IMR-90 (cell line): Measurements from ENCODE around the gene PAGE4. TPM values are rescaled to one million over a fixed set of nuclear protein-coding genes. Genes with fewer than 3 reads are reported as not detected.

Experiments
- ATAC-seq: fragments of 200-7000 bp; cut with Tn5 transposase; 2 replicates; pipeline ENCODE4 v1.9.1; 2020; ENCODE audit warnings: low read depth, mild to moderate bottlenecking, moderate library complexity
- BruUV-seq: library from RNA; stranded (reverse); fragments of 400-500 nt; replicated peaks from 2 replicates; lab custom pipeline; 2021; lab: Mats Ljungman, UMichigan
- CTCF ChIA-PET: fragments of 300-600 bp; formaldehyde crosslinking; extraction: SDS; loops from one replicate; lab custom pipeline; 2021; ENCODE audit warnings: antibody characterized with exemption; lab: Yijun Ruan, JAX
- POLR2A ChIA-PET: fragments of 300-600 bp; sonication (Branson Sonifier 250); formaldehyde crosslinking; loops from one replicate; lab custom pipeline; 2022; ENCODE audit warnings: antibody characterized with exemption; ENCODE audit not compliant: unreplicated experiment; lab: Charles Lee
- DNase-seq: peaks from one replicate; pipeline ENCODE4 v3.0.0; 2013
- H2AFZ ChIP-seq: replicated peaks from 2 replicates; pipeline ENCODE3; 2013; ENCODE audit warnings: low read length, mild to moderate bottlenecking; ENCODE audit not compliant: poor library complexity
- H2AK5ac ChIP-seq: 2 replicates; pipeline ENCODE4 v1.6.1; 2013; ENCODE audit warnings: low read depth, low read length, inconsistent platforms
- H2AK9ac ChIP-seq: replicated peaks from 2 replicates; pipeline ENCODE3; 2013; ENCODE audit warnings: mild to moderate bottlenecking, low read depth, low read length, moderate library complexity; ENCODE audit not compliant: poor library complexity
- H2BK120ac ChIP-seq: 2 replicates; pipeline ENCODE4 v1.6.1; 2013; ENCODE audit warnings: low read depth, low read length, inconsistent platforms
- H2BK15ac ChIP-seq: 3 replicates; pipeline ENCODE4 v1.6.1; 2013; ENCODE audit warnings: low read depth, low read length, inconsistent platforms
- H2BK20ac ChIP-seq: 2 replicates; pipeline ENCODE4 v1.6.1; 2013; ENCODE audit warnings: low read depth, mild to moderate bottlenecking, inconsistent platforms, low read length, moderate library complexity
- H2BK5ac ChIP-seq: 2 replicates; pipeline ENCODE4 v1.6.1; 2013; ENCODE audit warnings: mild to moderate bottlenecking, low read depth, low read length, inconsistent platforms; ENCODE audit not compliant: poor library complexity, severe bottlenecking
- H3K14ac ChIP-seq: replicated peaks from 2 replicates; pipeline ENCODE4 v1.6.1; 2013; ENCODE audit warnings: low read depth, low read length, inconsistent platforms
- H3K18ac ChIP-seq: 2 replicates; pipeline ENCODE4 v1.6.1; 2013; ENCODE audit warnings: low read depth, low read length, control low read depth
- H3K23ac ChIP-seq: 2 replicates; pipeline ENCODE4 v1.6.1; 2013; ENCODE audit warnings: low read depth, low read length, inconsistent platforms
- H3K27ac ChIP-seq: 2 replicates; pipeline ENCODE4 v1.5.1; 2013; ENCODE audit warnings: mild to moderate bottlenecking, control low read depth, low read length; ENCODE audit not compliant: insufficient read depth
- H3K27me3 ChIP-seq: 2 replicates; pipeline ENCODE4 v1.6.1; 2013; ENCODE audit warnings: low read length; ENCODE audit not compliant: control insufficient read depth, insufficient read depth
- H3K36me3 ChIP-seq: 2 replicates; pipeline ENCODE4 v1.6.1; 2013; ENCODE audit warnings: low read length, mixed read lengths; ENCODE audit not compliant: control insufficient read depth, insufficient read depth
- H3K4ac ChIP-seq: 2 replicates; pipeline ENCODE4 v1.6.1; 2013; ENCODE audit warnings: low read depth, low read length, inconsistent platforms
- H3K4me1 ChIP-seq: 2 replicates; pipeline ENCODE4 v1.6.1; 2013; ENCODE audit warnings: low read length, mixed read lengths; ENCODE audit not compliant: control insufficient read depth, insufficient read depth
- H3K4me2 ChIP-seq: 2 replicates; pipeline ENCODE4 v1.6.1; 2013; ENCODE audit warnings: low read depth, mild to moderate bottlenecking, control low read depth, low read length, moderate library complexity
- H3K4me3 ChIP-seq: 2 replicates; pipeline ENCODE4 v1.5.1; 2013; ENCODE audit warnings: low read depth, mild to moderate bottlenecking, control low read depth, low read length, moderate library complexity; ENCODE audit not compliant: insufficient read depth
- H3K56ac ChIP-seq: 2 replicates; pipeline ENCODE4 v1.6.1; 2013; ENCODE audit warnings: low read length, inconsistent platforms; ENCODE audit not compliant: insufficient read depth; ENCODE audit errors: extremely low read depth
- H3K79me1 ChIP-seq, 2 experiments: 2 replicates each; pipeline ENCODE4 v1.6.1; 2013; ENCODE audit warnings: low read length in 2 of 2, inconsistent platforms in 1 of 2, low read depth in 1 of 2
- H3K9ac ChIP-seq: 2 replicates; pipeline ENCODE4 v1.6.1; 2013; ENCODE audit warnings: low read depth, low read length, control low read depth
- H3K9me1 ChIP-seq: 2 replicates; pipeline ENCODE4 v1.6.1; 2013; ENCODE audit warnings: low read length, inconsistent platforms; ENCODE audit not compliant: insufficient read depth
- H3K9me3 ChIP-seq: 2 replicates; pipeline ENCODE4 v1.6.1; 2013; ENCODE audit warnings: low read length; ENCODE audit not compliant: control insufficient read depth, insufficient read depth
- H4K20me1 ChIP-seq: 2 replicates; pipeline ENCODE4 v1.6.1; 2013; ENCODE audit warnings: low read length, inconsistent platforms; ENCODE audit not compliant: insufficient read depth
- H4K5ac ChIP-seq: 2 replicates; pipeline ENCODE4 v1.6.1; 2013; ENCODE audit warnings: mild to moderate bottlenecking, low read depth, low read length, control low read depth
- H4K8ac ChIP-seq, 2 experiments: 2 replicates each; pipeline ENCODE4 v1.6.1; 2013; ENCODE audit warnings: low read depth in 2 of 2, low read length in 2 of 2, control low read depth in 1 of 2, inconsistent platforms in 1 of 2
- H4K91ac ChIP-seq: 2 replicates; pipeline ENCODE4 v1.6.1; 2013; ENCODE audit warnings: low read depth, low read length, inconsistent platforms; ENCODE audit not compliant: insufficient read depth
- BHLHE40 ChIP-seq: fragments of 150-350 bp; IDR thresholded peaks from 2 replicates; pipeline ENCODE4 v1.6.1; 2016; ENCODE audit warnings: mild to moderate bottlenecking, low read depth, low read length
- CEBPB ChIP-seq: IDR thresholded peaks from 2 replicates; pipeline ENCODE4 v1.6.1; 2012; ENCODE audit warnings: low read depth, low read length, improper control_type of control experiment
- CHD1 ChIP-seq: IDR thresholded peaks from 2 replicates; pipeline ENCODE4 v1.6.1; 2012; ENCODE audit warnings: low read depth, low read length, improper control_type of control experiment
- MAFK ChIP-seq: IDR thresholded peaks from 2 replicates; pipeline ENCODE4 v1.6.1; 2012; ENCODE audit warnings: low read depth, low read length, improper control_type of control experiment
- POLR2A ChIP-seq: IDR thresholded peaks from 2 replicates; pipeline ENCODE4 v1.6.1; 2012; ENCODE audit warnings: mild to moderate bottlenecking, low read depth, low read length
- RCOR1 ChIP-seq: IDR thresholded peaks from 2 replicates; pipeline ENCODE4 v1.6.1; 2012; ENCODE audit warnings: mild to moderate bottlenecking, low read length, improper control_type of control experiment; ENCODE audit not compliant: insufficient replicate concordance
- RFX5 ChIP-seq: IDR thresholded peaks from 2 replicates; pipeline ENCODE4 v1.8.0; 2012; ENCODE audit warnings: low read depth, mild to moderate bottlenecking, low read length, moderate library complexity
- SMC3 ChIP-seq: fragments of 150-350 bp; IDR thresholded peaks from 2 replicates; pipeline ENCODE4 v1.6.1; 2016; ENCODE audit warnings: low read depth, mild to moderate bottlenecking, antibody characterized with exemption, low read length, moderate library complexity
- WGBS, 2 experiments: methylation state at CpG; one replicate each; pipeline versions ENCODE4 v1.1.5 to v1.1.7; 2013; ENCODE audit warnings: missing lambda C conversion rate in 2 of 2; ENCODE audit not compliant: insufficient read length in 1 of 2; ENCODE audit errors: extremely low coverage in 2 of 2; 5-methylcytosine and 5-hydroxymethylcytosine counted together
- dilution Hi-C: fragments of 300-500 bp; cut with HindIII; formaldehyde crosslinking; loops from one replicate; pipeline ENCODE4 v1.14.3; 2018; ENCODE audit warnings: low sequenced_read_pairs; ENCODE audit not compliant: unreplicated experiment
- in situ Hi-C: fragments of 300-500 bp; cut with MboI; formaldehyde crosslinking; loops from 3 replicates; pipeline ENCODE4 v1.14.3; 2019; ENCODE audit warnings: low sequenced_read_pairs, inconsistent platforms, mixed read lengths
- intact Hi-C: fragments of 100-400 bp; cut with micrococcal nuclease; formaldehyde crosslinking; loops from 2 replicates; pipeline ENCODE4 v1.10.0; 2022
- polyA plus RNA-seq, 3 experiments: library from polyadenylated mRNA; depleted of rRNA; stranded (reverse); fragments of >200 nt; gene quantifications; 2 replicates each; pipeline ENCODE4 v1.2.3, GENCODE V29; 2012; ENCODE audit warnings: low replicate concordance in 1 of 3
- total RNA-seq: library from RNA; depleted of rRNA; stranded (reverse); fragments of >200 nt; gene quantifications from 2 replicates; pipeline ENCODE4 v1.2.3, GENCODE V29; 2012
- TF ChIP-seq, protein P1 (sequence below): conservative IDR thresholded peaks from 2 replicates; pipeline ENCODE4 v1.5.1; 2012; ENCODE audit warnings: mild to moderate bottlenecking, low read depth, low read length, improper control_type of control experiment
- TF ChIP-seq, protein P2 (sequence below): fragments of 150-350 bp; IDR thresholded peaks from 2 replicates; pipeline ENCODE4 v1.6.1; 2017; ENCODE audit warnings: mild to moderate bottlenecking, antibody characterized with exemption, low read length, low read depth
- TF ChIP-seq, protein P3 (sequence below): fragments of 150-350 bp; IDR thresholded peaks from 2 replicates; pipeline ENCODE4 v1.6.1; 2016; ENCODE audit warnings: low read depth, mild to moderate bottlenecking, low read length, moderate library complexity, borderline replicate concordance

Gene PAGE4
- total and polyA plus RNA-seq, 2 of the 4 experiments (the other 2 are of a cell fraction): not detected

DNA sequence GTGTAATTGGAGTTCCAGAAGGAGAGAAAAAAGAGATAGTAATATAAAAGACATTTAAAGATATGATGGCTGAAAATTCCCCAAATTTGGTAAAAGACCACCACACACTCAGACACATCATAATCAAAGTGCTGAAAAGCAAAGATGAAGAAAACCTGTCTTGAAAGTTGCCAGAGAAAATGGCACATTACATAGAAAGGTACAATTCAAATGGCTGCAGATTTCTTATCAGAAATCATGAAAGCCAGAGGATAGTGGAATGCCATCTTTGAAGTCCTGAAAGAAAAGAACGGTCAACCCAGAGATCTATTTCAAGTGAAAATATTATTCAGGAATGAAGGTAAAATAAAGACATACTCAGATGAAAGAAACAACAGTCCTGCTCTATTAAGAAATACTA is 29.3 kb upstream of the PAGE4 start:
- Histone ChIP-seq H3K27ac (no peak overlapping the region), H2AFZ (no peak overlapping the region), H3K4me3 (no peak overlapping the region), H3K18ac (no peak overlapping the region), H4K5ac (no peak overlapping the region), H3K56ac (no peak overlapping the region), H3K9me1 (no peaks in the 10 kb centered on the region), H4K91ac (no peak overlapping the region), H3K36me3 (no peaks in the 10 kb centered on the region), H4K20me1 (no peaks in the 10 kb centered on the region), H3K23ac (no peak overlapping the region), H2BK120ac (no peak overlapping the region), H3K9ac (no peak overlapping the region), H3K27me3 (no peaks in the 10 kb centered on the region; the same call in none of the 2 replicates), H2BK20ac (no peak overlapping the region), H3K4ac (no peak overlapping the region), H3K4me2 (no peak overlapping the region), H2AK5ac (no peak overlapping the region), H3K9me3 (no peaks in the 10 kb centered on the region), H2BK5ac (no peak overlapping the region), H3K14ac (no peak overlapping the region), H3K4me1 (no peaks in the 10 kb centered on the region), H3K79me1 (no peaks in the 10 kb centered on the region), H2BK15ac (no peak overlapping the region), H4K8ac (no peak overlapping the region), H2AK9ac (no peak overlapping the region)
- DNase-seq (no peak), ATAC-seq (no peak)
- intact Hi-C loops (no loop called here), in situ Hi-C loops (no loop called here), dilution Hi-C loops (no loop called here)
- BruUV-seq: no TSS peak
- TF ChIP-seq RFX5: no peak
- no peak for TF ChIP-seq MAFK
- TF ChIP-seq, protein P1, sequence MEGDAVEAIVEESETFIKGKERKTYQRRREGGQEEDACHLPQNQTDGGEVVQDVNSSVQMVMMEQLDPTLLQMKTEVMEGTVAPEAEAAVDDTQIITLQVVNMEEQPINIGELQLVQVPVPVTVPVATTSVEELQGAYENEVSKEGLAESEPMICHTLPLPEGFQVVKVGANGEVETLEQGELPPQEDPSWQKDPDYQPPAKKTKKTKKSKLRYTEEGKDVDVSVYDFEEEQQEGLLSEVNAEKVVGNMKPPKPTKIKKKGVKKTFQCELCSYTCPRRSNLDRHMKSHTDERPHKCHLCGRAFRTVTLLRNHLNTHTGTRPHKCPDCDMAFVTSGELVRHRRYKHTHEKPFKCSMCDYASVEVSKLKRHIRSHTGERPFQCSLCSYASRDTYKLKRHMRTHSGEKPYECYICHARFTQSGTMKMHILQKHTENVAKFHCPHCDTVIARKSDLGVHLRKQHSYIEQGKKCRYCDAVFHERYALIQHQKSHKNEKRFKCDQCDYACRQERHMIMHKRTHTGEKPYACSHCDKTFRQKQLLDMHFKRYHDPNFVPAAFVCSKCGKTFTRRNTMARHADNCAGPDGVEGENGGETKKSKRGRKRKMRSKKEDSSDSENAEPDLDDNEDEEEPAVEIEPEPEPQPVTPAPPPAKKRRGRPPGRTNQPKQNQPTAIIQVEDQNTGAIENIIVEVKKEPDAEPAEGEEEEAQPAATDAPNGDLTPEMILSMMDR: no peak
- no peak for TF ChIP-seq SMC3
- TF ChIP-seq, protein P2, sequence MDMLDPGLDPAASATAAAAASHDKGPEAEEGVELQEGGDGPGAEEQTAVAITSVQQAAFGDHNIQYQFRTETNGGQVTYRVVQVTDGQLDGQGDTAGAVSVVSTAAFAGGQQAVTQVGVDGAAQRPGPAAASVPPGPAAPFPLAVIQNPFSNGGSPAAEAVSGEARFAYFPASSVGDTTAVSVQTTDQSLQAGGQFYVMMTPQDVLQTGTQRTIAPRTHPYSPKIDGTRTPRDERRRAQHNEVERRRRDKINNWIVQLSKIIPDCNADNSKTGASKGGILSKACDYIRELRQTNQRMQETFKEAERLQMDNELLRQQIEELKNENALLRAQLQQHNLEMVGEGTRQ: no peak
- no peak for TF ChIP-seq POLR2A
- no peak for TF ChIP-seq RCOR1
- no peak for TF ChIP-seq CHD1
- TF ChIP-seq BHLHE40: no peak
- TF ChIP-seq CEBPB: no peak
- TF ChIP-seq, protein P3, sequence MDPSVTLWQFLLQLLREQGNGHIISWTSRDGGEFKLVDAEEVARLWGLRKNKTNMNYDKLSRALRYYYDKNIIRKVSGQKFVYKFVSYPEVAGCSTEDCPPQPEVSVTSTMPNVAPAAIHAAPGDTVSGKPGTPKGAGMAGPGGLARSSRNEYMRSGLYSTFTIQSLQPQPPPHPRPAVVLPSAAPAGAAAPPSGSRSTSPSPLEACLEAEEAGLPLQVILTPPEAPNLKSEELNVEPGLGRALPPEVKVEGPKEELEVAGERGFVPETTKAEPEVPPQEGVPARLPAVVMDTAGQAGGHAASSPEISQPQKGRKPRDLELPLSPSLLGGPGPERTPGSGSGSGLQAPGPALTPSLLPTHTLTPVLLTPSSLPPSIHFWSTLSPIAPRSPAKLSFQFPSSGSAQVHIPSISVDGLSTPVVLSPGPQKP: no peak
- ChIA-PET POLR2A (no interaction called here), CTCF (no interaction called here)
- WGBS, 2 experiments: no CpG with 5 or more reads among the region's 1 CpG
